ENCODE data around the gene ATP6V0B.

- no peak for TF ChIP-seq CTCF (conservative IDR thresholded peaks at IDR 0.05; ENCODE audit: low read depth, low read length)
- TF ChIP-seq EZH2 (IDR thresholded peaks at IDR 0.05; ENCODE audit: low read length, unreplicated experiment), result no peak
- TF ChIP-seq EZH2phosphoT487 (IDR thresholded peaks at IDR 0.05; ENCODE audit: borderline replicate concordance, low read length), result no peak
Observed at GRCh38 chr1:43952731-43953346, 21.9 kb upstream of the ATP6V0B start.
